Breast epithelium (tissue), 4 donors: ENCODE measurements around the gene ARHGAP20. TPM values are rescaled to one million over a fixed set of nuclear protein-coding genes. Genes with fewer than 3 reads are reported as not detected.

Experiments used
- DNase-seq, 2 donors: peaks; one replicate each; pipeline ENCODE4 v3.0.0-alpha.2; 2019; ENCODE audit warnings: low spot score in 2 of 2
- H3K27ac ChIP-seq, 2 donors: fragments of 200-600 bp; sonication (generic) in 1 of 2; one replicate each; pipeline ENCODE4 v1.5.1; 2016 to 2019; ENCODE audit warnings: mild to moderate bottlenecking in 1 of 2
- H3K27me3 ChIP-seq, 2 donors: fragments of 200-600 bp; sonication (generic) in 1 of 2; one replicate each; pipeline versions ENCODE4 v1.5.1 to v1.6.0; 2017 to 2019; ENCODE audit warnings: control low read depth in 1 of 2, mild to moderate bottlenecking in 1 of 2
- H3K36me3 ChIP-seq: fragments of 200-600 bp; one replicate; pipeline ENCODE4 v1.5.1; 2019
- H3K4me1 ChIP-seq, 2 donors: fragments of 200-600 bp; sonication (generic); one replicate each; pipeline ENCODE4 v1.5.1; 2016 to 2019; ENCODE audit warnings: control low read depth in 1 of 2
- H3K4me3 ChIP-seq, 3 donors: fragments of 200-600 bp; sonication (generic); 1 replicate in 2 of 3; 2 replicates in 1 of 3; pipeline ENCODE4 v1.5.1; 2016 to 2019; ENCODE audit warnings: mild to moderate bottlenecking in 3 of 3, moderate library complexity in 2 of 3
- H3K9me3 ChIP-seq, 2 donors: fragments of 200-600 bp; sonication (generic) in 1 of 2; one replicate each; pipeline ENCODE4 v1.5.1; 2016 to 2019; ENCODE audit warnings: control low read depth in 1 of 2
- CTCF ChIP-seq, 3 donors: fragments of 450-650 bp; IDR thresholded peaks; one replicate each; pipeline ENCODE4 v1.5.1; 2016 to 2017; ENCODE audit warnings: antibody characterized with exemption in 3 of 3, mild to moderate bottlenecking in 3 of 3, moderate library complexity in 3 of 3
- POLR2A ChIP-seq: fragments of 450-650 bp; IDR thresholded peaks from one replicate; pipeline ENCODE4 v1.6.1; 2016; ENCODE audit warnings: antibody characterized with exemption, mild to moderate bottlenecking, moderate library complexity
- POLR2AphosphoS5 ChIP-seq, 3 donors: sonication (generic); formaldehyde crosslinking; IDR thresholded peaks; one replicate each; pipeline ENCODE4 v1.6.1; 2017; ENCODE audit warnings: antibody characterized with exemption in 3 of 3
- intact Hi-C: fragments of 100-400 bp; cut with DNase I; formaldehyde crosslinking; loops from one replicate; pipeline ENCODE4 v1.15.1; 2023; ENCODE audit warnings: low total_unique reads
- total RNA-seq, 3 donors: library from RNA; depleted of rRNA; stranded (reverse); fragments of >200 nt; gene quantifications; one replicate each; pipeline ENCODE4 v1.1.0, GENCODE V29; 2016

Gene ARHGAP20
- 10 to 100 TPM in 2 of 3 donors, 1 to 10 TPM in 1; 5.4 to 34.6 (median 11.8) TPM for total RNA-seq

DNA sequence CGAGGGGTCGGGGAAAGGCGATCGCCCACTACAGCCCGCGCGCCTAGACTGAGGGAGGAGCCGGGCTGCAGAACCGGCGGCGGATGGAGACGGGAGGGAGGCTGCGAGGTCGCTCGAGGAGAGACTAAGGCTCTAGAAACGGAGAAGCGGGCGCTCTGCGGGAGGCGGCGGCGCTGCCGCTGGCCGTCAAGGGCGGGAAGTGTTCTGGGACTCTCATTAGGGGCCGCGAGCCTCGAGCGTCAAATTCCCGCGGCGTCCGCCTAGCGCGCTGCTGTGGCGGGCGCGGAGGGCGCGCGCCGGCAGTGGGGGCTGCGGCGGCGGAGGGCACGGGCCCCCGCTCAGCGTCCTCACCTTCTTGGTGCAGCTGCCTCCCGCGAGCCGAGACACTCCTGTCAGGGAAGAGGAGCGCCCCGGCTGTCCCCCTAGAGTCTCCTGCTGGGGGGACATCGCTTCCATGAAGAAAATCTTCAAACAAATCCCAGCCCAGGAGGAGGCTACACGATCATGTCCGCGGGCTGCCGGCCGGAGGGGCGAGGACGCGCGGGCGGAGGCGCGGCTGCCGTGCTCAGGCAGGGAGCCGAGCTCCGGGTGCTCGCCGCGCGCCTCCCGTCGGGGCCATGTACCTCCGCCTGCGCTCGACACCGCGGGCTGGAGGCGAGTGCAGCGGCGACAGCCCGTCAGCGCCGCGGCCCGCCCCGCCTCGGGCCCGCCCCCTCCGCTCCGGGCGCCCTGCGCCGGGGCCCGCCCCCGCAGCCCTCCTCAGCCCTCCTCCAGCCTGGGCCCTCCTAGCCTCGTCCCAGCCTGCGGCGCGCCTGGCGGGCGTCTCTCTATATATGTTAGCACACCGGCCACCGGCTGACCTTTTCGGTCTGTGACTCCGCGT is at the start of gene ARHGAP20:
Gene ARHGAP20, minus strand, starts transcription at position 662 of the 883 bp plus-strand sequence. Its CDS starts 206 bp downstream, at position 456.
- no peak for TF ChIP-seq POLR2A
- TF ChIP-seq CTCF (IDR thresholded peaks at IDR 0.05): no peak
- TF ChIP-seq POLR2AphosphoS5 (IDR thresholded peaks at IDR 0.05): no peak
- Histone ChIP-seq H3K27me3 (peaks cover 0 to 4% of the 10 kb centered on the region in 2 donors), H3K9me3 (no peaks in the 10 kb centered on the region), H3K4me1 (peaks cover 0 to 10% of the 10 kb centered on the region in 2 donors), H3K4me3 (peak within 1 kb of the TSS; percentile 62 to 88 (median 75)), H3K36me3 (no peaks in the 10 kb centered on the region), H3K27ac (peak within 1 kb of the TSS; percentile 71 to 93)
- peak; percentile 41 to 54 for DNase-seq
- intact Hi-C loops: no loop called here

GRCh38 chr11:110761991-110762390 is 49.8 kb upstream of the ARHGAP20 start:
- Histone ChIP-seq H3K27ac (no peak overlapping the region), H3K36me3 (no peaks in the 10 kb centered on the region), H3K4me3 (no peak overlapping the region), H3K27me3 (no peaks in the 10 kb centered on the region), H3K4me1 (peaks cover 0 to 6% of the 10 kb centered on the region in 2 donors), H3K9me3 (no peaks in the 10 kb centered on the region)
- no peak for TF ChIP-seq CTCF (IDR thresholded peaks at IDR 0.05)
- no peak for TF ChIP-seq POLR2AphosphoS5 (IDR thresholded peaks at IDR 0.05)
- TF ChIP-seq POLR2A: no peak
- intact Hi-C loops: no loop called here
- no peak for DNase-seq

GRCh38 chr11:110761131-110761530 is 48.9 kb upstream of the ARHGAP20 start:
- no peaks in the 10 kb centered on the region for H3K36me3 ChIP-seq

GRCh38 chr11:110759972-110760381 is 47.7 kb upstream of the ARHGAP20 start:
- DNase-seq: no peak
- no peak overlapping the region for H3K27ac ChIP-seq
- no peaks in the 10 kb centered on the region for H3K27me3 ChIP-seq
- H3K4me3 ChIP-seq: no peak overlapping the region
- no peak for TF ChIP-seq POLR2AphosphoS5 (IDR thresholded peaks at IDR 0.05)
- TF ChIP-seq CTCF (IDR thresholded peaks at IDR 0.05): no peak
- TF ChIP-seq POLR2A: no peak
- H3K9me3 ChIP-seq: no peaks in the 10 kb centered on the region
- intact Hi-C loops: no loop called here
- H3K4me1 ChIP-seq: peaks cover 0 to 6% of the 10 kb centered on the region in 2 donors
- no peaks in the 10 kb centered on the region for H3K36me3 ChIP-seq

More at GRCh38 chr11:110761131-110761530, 48.9 kb upstream of the ARHGAP20 start:
- H3K4me3 ChIP-seq: no peak overlapping the region
- DNase-seq: no peak
- H3K27ac ChIP-seq: no peak overlapping the region
- TF ChIP-seq POLR2AphosphoS5 (IDR thresholded peaks at IDR 0.05) (no peak), POLR2A (no peak), CTCF (IDR thresholded peaks at IDR 0.05) (no peak)
- no peaks in the 10 kb centered on the region for H3K9me3 ChIP-seq
- intact Hi-C loops: no loop called here
- H3K27me3 ChIP-seq: no peaks in the 10 kb centered on the region
- H3K4me1 ChIP-seq: peaks cover 0 to 6% of the 10 kb centered on the region in 2 donors
